HCT116 (cell line): ENCODE data around the gene PGC. TPM values are rescaled to one million over a fixed set of nuclear protein-coding genes. Genes with fewer than 3 reads are reported as not detected.

Experiments
- ATAC-seq: fragments of 200-7000 bp; cut with Tn5 transposase; 2 replicates; pipeline ENCODE4 v1.9.1; 2020; ENCODE audit warnings: mild to moderate bottlenecking, moderate library complexity
- BruUV-seq: library from RNA; stranded (reverse); fragments of 400-500 nt; replicated peaks from 2 replicates; lab custom pipeline; 2021; lab: Mats Ljungman, UMichigan
- CTCF ChIA-PET: fragments of 300-600 bp; sonication (Branson Sonifier 250); formaldehyde crosslinking; loops from one replicate; lab custom pipeline; 2021; ENCODE audit warnings: antibody characterized with exemption; lab: Charles Lee
- POLR2A ChIA-PET: fragments of 300-600, 350-600 bp; sonication (Branson Sonifier 250); formaldehyde crosslinking; loops from one replicate; lab custom pipeline; 2021; ENCODE audit warnings: antibody characterized with exemption; lab: Charles Lee
- RAD21 ChIA-PET, 2 experiments: fragments of 300-600 bp; sonication (Branson Sonifier 250); formaldehyde crosslinking; loops; one replicate each; lab custom pipeline; 2023; ENCODE audit warnings: low total read pairs in 2 of 2; ENCODE audit not compliant: uncharacterized antibody in 2 of 2, unreplicated experiment in 2 of 2, low non-redundant PET in 1 of 2; lab: Charles Lee
- DNase-seq: peaks from one replicate; pipeline ENCODE4 v3.0.0-alpha.2; 2010; ENCODE audit warnings: low read depth, low spot score
- H2AFZ ChIP-seq: fragments of 200-600 bp; shearing (Covaris generic), sonication (generic); 2 replicates; pipeline ENCODE4 v1.6.1; 2017; ENCODE audit warnings: low read depth, mixed run types, mixed read lengths, antibody characterized with exemption, low read length; ENCODE audit not compliant: poor library complexity, severe bottlenecking
- H3K27ac ChIP-seq: 2 replicates; pipeline ENCODE4 v1.5.1; 2012; ENCODE audit warnings: low read depth, low read length
- H3K27me3 ChIP-seq: fragments of 200-600 bp; sonication (generic); 2 replicates; pipeline ENCODE4 v1.6.1; 2016; ENCODE audit warnings: mixed run types, low read length, mixed read lengths; ENCODE audit not compliant: insufficient read depth
- H3K36me3 ChIP-seq, 2 experiments: fragments of 200-500 bp in 1 of 2; fragments of 200-600 bp in 1 of 2; sonication (Bioruptor generic) in 1 of 2; sonication (generic) in 1 of 2; 2 replicates each; pipeline versions ENCODE4 v1.5.1 to v1.6.1; 2014 to 2016; ENCODE audit warnings: low read length in 2 of 2, inconsistent platforms in 1 of 2, mixed read lengths in 1 of 2, mixed run types in 1 of 2; ENCODE audit not compliant: insufficient read depth in 2 of 2, control insufficient read depth in 1 of 2
- H3K4me1 ChIP-seq, 2 experiments: fragments of 200-600 bp in 1 of 2; sonication (generic) in 1 of 2; 2 replicates each; pipeline versions ENCODE4 v1.5.1 to v1.6.1; 2012 to 2017; ENCODE audit warnings: low read length in 2 of 2, inconsistent platforms in 1 of 2, mild to moderate bottlenecking in 1 of 2, mixed read lengths in 1 of 2, mixed run types in 1 of 2, moderate library complexity in 1 of 2; ENCODE audit not compliant: insufficient read depth in 2 of 2, control insufficient read depth in 1 of 2
- H3K4me2 ChIP-seq: fragments of 200-600 bp; sonication (generic); 2 replicates; pipeline ENCODE4 v1.6.1; 2017; ENCODE audit warnings: mixed run types, low read length, mixed read lengths
- H3K4me3 ChIP-seq, 2 experiments: fragments of 200-600 bp in 1 of 2; sonication (generic) in 1 of 2; replicated peaks in 1 of 2; 2 replicates each; pipeline ENCODE4 v1.5.1; 2011 to 2016; ENCODE audit warnings: low read length in 2 of 2, control low read depth in 1 of 2, low read depth in 1 of 2, mild to moderate bottlenecking in 1 of 2, mixed read lengths in 1 of 2, mixed run types in 1 of 2
- H3K79me2 ChIP-seq: fragments of 200-600 bp; sonication (generic); 2 replicates; pipeline ENCODE4 v1.6.1; 2017; ENCODE audit warnings: mild to moderate bottlenecking, mixed run types, low read length, moderate library complexity, mixed read lengths; ENCODE audit not compliant: insufficient read depth
- H3K9ac ChIP-seq: fragments of 200-600 bp; sonication (generic); 2 replicates; pipeline ENCODE4 v1.6.1; 2016; ENCODE audit warnings: low read length, mixed read lengths
- H3K9me2 ChIP-seq: fragments of 200-600 bp; sonication (generic), shearing (Covaris generic); 2 replicates; pipeline ENCODE4 v1.6.1; 2017; ENCODE audit warnings: mixed run types, mild to moderate bottlenecking, moderate library complexity; ENCODE audit not compliant: insufficient read depth
- H3K9me3 ChIP-seq, 2 experiments: fragments of 200-500 bp in 1 of 2; fragments of 200-600 bp in 1 of 2; sonication (Bioruptor generic) in 1 of 2; sonication (generic) in 1 of 2; 2 replicates each; pipeline ENCODE4 v1.6.1; 2014 to 2017; ENCODE audit warnings: low read length in 2 of 2, mixed read lengths in 2 of 2, inconsistent platforms in 1 of 2, low read depth in 1 of 2, mild to moderate bottlenecking in 1 of 2, mixed run types in 1 of 2, moderate library complexity in 1 of 2; ENCODE audit not compliant: control insufficient read depth in 1 of 2, insufficient read depth in 1 of 2
- H4K20me1 ChIP-seq: fragments of 200-600 bp; sonication (generic), shearing (Covaris generic); 2 replicates; pipeline ENCODE4 v1.6.1; 2017; ENCODE audit warnings: mixed run types, mild to moderate bottlenecking, moderate library complexity; ENCODE audit not compliant: insufficient read depth
- ATF3 ChIP-seq: IDR thresholded peaks from 2 replicates; pipeline ENCODE4 v1.6.1; 2012
- CBX3 ChIP-seq: IDR thresholded peaks from 2 replicates; pipeline ENCODE4 v1.6.1; 2012; ENCODE audit warnings: low read depth
- EGR1 ChIP-seq: IDR thresholded peaks from 2 replicates; pipeline ENCODE4 v1.6.1; 2012; ENCODE audit warnings: low read depth
- JUND ChIP-seq: IDR thresholded peaks from 2 replicates; pipeline ENCODE4 v1.6.1; 2012
- POLR2A ChIP-seq: IDR thresholded peaks from 2 replicates; pipeline ENCODE4 v1.7.0; 2011; ENCODE audit warnings: borderline replicate concordance; ENCODE audit not compliant: insufficient read depth, insufficient read length; ENCODE audit errors: extremely low read depth
- POLR2AphosphoS5 ChIP-seq: IDR thresholded peaks from 2 replicates; pipeline ENCODE4 v1.6.1; 2011; ENCODE audit warnings: mild to moderate bottlenecking, low read depth, low read length, moderate library complexity
- SIN3A ChIP-seq: IDR thresholded peaks from 2 replicates; pipeline ENCODE4 v1.6.1; 2012; ENCODE audit warnings: low read depth
- SP1 ChIP-seq: IDR thresholded peaks from 2 replicates; pipeline ENCODE4 v1.6.1; 2012; ENCODE audit warnings: low read depth
- TCF7L2 ChIP-seq: IDR thresholded peaks from 2 replicates; pipeline ENCODE4 v1.7.0; 2011; ENCODE audit warnings: borderline replicate concordance, inconsistent platforms; ENCODE audit not compliant: insufficient read depth, insufficient read length; ENCODE audit errors: extremely low read depth
- YY1 ChIP-seq: IDR thresholded peaks from 2 replicates; pipeline ENCODE4 v1.6.1; 2011; ENCODE audit warnings: low read length, low read depth, moderate library complexity, mild to moderate bottlenecking; ENCODE audit not compliant: insufficient replicate concordance; ENCODE audit errors: extremely low read depth
- ZNF274 ChIP-seq: fragments of 200-500 bp; sonication (Bioruptor generic); IDR thresholded peaks from 2 replicates; pipeline ENCODE4 v1.6.1; 2014; ENCODE audit warnings: mild to moderate bottlenecking, low read depth, low read length, inconsistent platforms
- intact Hi-C: fragments of 100-400 bp; cut with micrococcal nuclease; formaldehyde crosslinking; loops from 2 replicates; pipeline ENCODE4 v1.10.0; 2022
- total RNA-seq: library from RNA; stranded (reverse); gene quantifications from one replicate; pipeline ENCODE4 v1.2.1, GENCODE V29; 2021; ENCODE audit not compliant: unreplicated experiment
- TF ChIP-seq, protein P1 (sequence below): IDR thresholded peaks from 2 replicates; pipeline ENCODE4 v1.6.1; 2012
- TF ChIP-seq, protein P2 (sequence below): IDR thresholded peaks from 2 replicates; pipeline ENCODE4 v1.6.1; 2012; ENCODE audit warnings: low read depth

Gene PGC
- total RNA-seq, 1 experiment from 2014 or later, result 1.2 TPM

- Histone ChIP-seq H3K4me2 (no peak overlapping the region), H3K79me2 (no peaks in the 10 kb centered on the region), H3K27me3 (no peaks in the 10 kb centered on the region), H3K9ac (no peak overlapping the region), H3K9me2 (no peaks in the 10 kb centered on the region), H3K4me3 (no peak overlapping the region), H4K20me1 (no peaks in the 10 kb centered on the region), H3K9me3 (no peaks in the 10 kb centered on the region), H3K4me1 (peaks cover 40 to 41% of the 10 kb centered on the region in 2 experiments), H3K27ac (peak overlapping the region; percentile 91; the same call in 1 of the 2 replicates), H3K36me3 (no peaks in the 10 kb centered on the region), H2AFZ (no peak overlapping the region)
- TF ChIP-seq TCF7L2 (no peak), SIN3A (no peak), POLR2A (no peak), SP1 (no peak)
- BruUV-seq, result no TSS peak
- ChIA-PET CTCF (no interaction called here), RAD21 (no interaction called here), POLR2A (no interaction called here)
- DNase-seq (no peak), ATAC-seq (no peak)
- intact Hi-C loops, result no loop called here
Measured at GRCh38 chr6:41711323-41712038, 35.7 kb downstream of the PGC start.

- TF ChIP-seq TCF7L2, result no peak
- no peak for TF ChIP-seq POLR2AphosphoS5
- no peak for TF ChIP-seq YY1
- TF ChIP-seq, protein P1, sequence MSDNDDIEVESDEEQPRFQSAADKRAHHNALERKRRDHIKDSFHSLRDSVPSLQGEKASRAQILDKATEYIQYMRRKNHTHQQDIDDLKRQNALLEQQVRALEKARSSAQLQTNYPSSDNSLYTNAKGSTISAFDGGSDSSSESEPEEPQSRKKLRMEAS, result no peak
- TF ChIP-seq JUND, result no peak
- TF ChIP-seq EGR1, result no peak
- TF ChIP-seq ATF3, result no peak
- no peak for TF ChIP-seq POLR2A
- TF ChIP-seq SP1, result no peak
- TF ChIP-seq, protein P2, sequence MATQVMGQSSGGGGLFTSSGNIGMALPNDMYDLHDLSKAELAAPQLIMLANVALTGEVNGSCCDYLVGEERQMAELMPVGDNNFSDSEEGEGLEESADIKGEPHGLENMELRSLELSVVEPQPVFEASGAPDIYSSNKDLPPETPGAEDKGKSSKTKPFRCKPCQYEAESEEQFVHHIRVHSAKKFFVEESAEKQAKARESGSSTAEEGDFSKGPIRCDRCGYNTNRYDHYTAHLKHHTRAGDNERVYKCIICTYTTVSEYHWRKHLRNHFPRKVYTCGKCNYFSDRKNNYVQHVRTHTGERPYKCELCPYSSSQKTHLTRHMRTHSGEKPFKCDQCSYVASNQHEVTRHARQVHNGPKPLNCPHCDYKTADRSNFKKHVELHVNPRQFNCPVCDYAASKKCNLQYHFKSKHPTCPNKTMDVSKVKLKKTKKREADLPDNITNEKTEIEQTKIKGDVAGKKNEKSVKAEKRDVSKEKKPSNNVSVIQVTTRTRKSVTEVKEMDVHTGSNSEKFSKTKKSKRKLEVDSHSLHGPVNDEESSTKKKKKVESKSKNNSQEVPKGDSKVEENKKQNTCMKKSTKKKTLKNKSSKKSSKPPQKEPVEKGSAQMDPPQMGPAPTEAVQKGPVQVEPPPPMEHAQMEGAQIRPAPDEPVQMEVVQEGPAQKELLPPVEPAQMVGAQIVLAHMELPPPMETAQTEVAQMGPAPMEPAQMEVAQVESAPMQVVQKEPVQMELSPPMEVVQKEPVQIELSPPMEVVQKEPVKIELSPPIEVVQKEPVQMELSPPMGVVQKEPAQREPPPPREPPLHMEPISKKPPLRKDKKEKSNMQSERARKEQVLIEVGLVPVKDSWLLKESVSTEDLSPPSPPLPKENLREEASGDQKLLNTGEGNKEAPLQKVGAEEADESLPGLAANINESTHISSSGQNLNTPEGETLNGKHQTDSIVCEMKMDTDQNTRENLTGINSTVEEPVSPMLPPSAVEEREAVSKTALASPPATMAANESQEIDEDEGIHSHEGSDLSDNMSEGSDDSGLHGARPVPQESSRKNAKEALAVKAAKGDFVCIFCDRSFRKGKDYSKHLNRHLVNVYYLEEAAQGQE, result no peak
- no peak for TF ChIP-seq ZNF274
- TF ChIP-seq CBX3, result no peak
- BruUV-seq, result no TSS peak
- DNase-seq (no peak), ATAC-seq (no peak)
- intact Hi-C loops, result loop anchor here (5.0 kb wide), 1 partner anchor 333 kb away; no protein-coding TSS in a partner anchor
- Histone ChIP-seq H3K9me3 (no peaks in the 10 kb centered on the region), H3K9me2 (no peaks in the 10 kb centered on the region), H3K4me1 (peaks cover 27 to 37% of the 10 kb centered on the region in 2 experiments), H3K27me3 (no peaks in the 10 kb centered on the region), H3K4me3 (no peak overlapping the region), H3K27ac (no peak overlapping the region), H2AFZ (no peak overlapping the region), H3K4me2 (no peak overlapping the region), H3K36me3 (no peaks in the 10 kb centered on the region), H3K9ac (no peak overlapping the region), H4K20me1 (no peaks in the 10 kb centered on the region), H3K79me2 (no peaks in the 10 kb centered on the region)
- ChIA-PET POLR2A (no interaction called here), CTCF (no interaction called here), RAD21 (no interaction called here)
Measured at GRCh38 chr6:41709375-41709774, 37.8 kb downstream of the PGC start.
